Fibroblast of lung (primary cell): Measurements from ENCODE around the gene EAF2.
"Not testable (repeated sequence)": the region's sequence is repeated elsewhere in the genome, so short reads cannot be mapped to it uniquely, and the experiment has no call there.

Experiments
- EZH2 ChIP-seq: IDR thresholded peaks from 2 replicates; pipeline ENCODE4 v1.5.1; 2012; ENCODE audit warnings: low read length, control low read depth, mild to moderate bottlenecking; ENCODE audit errors: missing control alignments
- TF ChIP-seq, protein P1 (sequence below), 2 donors: IDR thresholded peaks in 1 of 2; conservative IDR thresholded peaks in 1 of 2; 1 replicate in 1 of 2; 2 replicates in 1 of 2; pipeline ENCODE4 v1.5.1; 2011 to 2012; ENCODE audit warnings: low read length in 2 of 2, control low read depth in 1 of 2, inconsistent platforms in 1 of 2, low read depth in 1 of 2, mild to moderate bottlenecking in 1 of 2

DNA sequence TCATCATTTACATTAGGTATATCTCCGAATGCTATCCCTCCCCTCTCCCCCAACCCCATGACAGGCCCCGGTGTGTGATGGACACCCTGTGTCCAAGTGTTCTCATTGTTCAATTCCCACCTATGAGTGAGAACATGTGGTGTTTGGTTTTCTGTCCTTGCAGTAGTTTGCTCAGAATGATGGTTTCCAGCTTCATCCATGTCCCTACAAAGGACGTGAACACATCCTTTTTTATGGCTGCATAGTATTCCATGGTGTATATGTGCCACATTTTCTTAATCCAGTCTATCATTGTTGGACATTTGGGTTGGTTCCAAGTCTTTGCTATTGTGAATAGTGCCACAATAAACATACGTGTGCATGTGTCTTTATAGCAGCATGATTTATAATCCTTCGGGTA is 22.8 kb downstream of the EAF2 start:
- TF ChIP-seq, protein P1, sequence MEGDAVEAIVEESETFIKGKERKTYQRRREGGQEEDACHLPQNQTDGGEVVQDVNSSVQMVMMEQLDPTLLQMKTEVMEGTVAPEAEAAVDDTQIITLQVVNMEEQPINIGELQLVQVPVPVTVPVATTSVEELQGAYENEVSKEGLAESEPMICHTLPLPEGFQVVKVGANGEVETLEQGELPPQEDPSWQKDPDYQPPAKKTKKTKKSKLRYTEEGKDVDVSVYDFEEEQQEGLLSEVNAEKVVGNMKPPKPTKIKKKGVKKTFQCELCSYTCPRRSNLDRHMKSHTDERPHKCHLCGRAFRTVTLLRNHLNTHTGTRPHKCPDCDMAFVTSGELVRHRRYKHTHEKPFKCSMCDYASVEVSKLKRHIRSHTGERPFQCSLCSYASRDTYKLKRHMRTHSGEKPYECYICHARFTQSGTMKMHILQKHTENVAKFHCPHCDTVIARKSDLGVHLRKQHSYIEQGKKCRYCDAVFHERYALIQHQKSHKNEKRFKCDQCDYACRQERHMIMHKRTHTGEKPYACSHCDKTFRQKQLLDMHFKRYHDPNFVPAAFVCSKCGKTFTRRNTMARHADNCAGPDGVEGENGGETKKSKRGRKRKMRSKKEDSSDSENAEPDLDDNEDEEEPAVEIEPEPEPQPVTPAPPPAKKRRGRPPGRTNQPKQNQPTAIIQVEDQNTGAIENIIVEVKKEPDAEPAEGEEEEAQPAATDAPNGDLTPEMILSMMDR (conservative IDR thresholded peaks at IDR 0.05 in 1 of 2, IDR thresholded peaks at IDR 0.05 in 1 of 2; ENCODE audit: low read depth in 1 of 2, low read length in 2 of 2), result not testable (repeated sequence)
- not testable (repeated sequence) for TF ChIP-seq EZH2
